BE2C (cell line): ENCODE data around the gene BNIPL.

Experiments used
- DNase-seq: peaks from one replicate; pipeline ENCODE4 v3.0.0-alpha.2; 2020
- H3K27me3 ChIP-seq: fragments of 250-450 bp; sonication (Bioruptor Pico); 2 replicates; pipeline ENCODE4 v1.5.1; 2020; ENCODE audit warnings: mild to moderate bottlenecking
- H3K36me3 ChIP-seq: fragments of 250-450 bp; sonication (Bioruptor Pico); 2 replicates; pipeline ENCODE4 v1.5.1; 2020; ENCODE audit warnings: mild to moderate bottlenecking
- H3K4me1 ChIP-seq: fragments of 250-450 bp; sonication (Bioruptor Pico); 2 replicates; pipeline ENCODE4 v1.5.1; 2020
- H3K4me3 ChIP-seq: 2 replicates; pipeline ENCODE4 v1.5.1; 2011; ENCODE audit warnings: low read depth, low read length
- H3K9me3 ChIP-seq: fragments of 250-450 bp; sonication (Bioruptor Pico); 2 replicates; pipeline ENCODE4 v1.5.1; 2020
- CTCF ChIP-seq: IDR thresholded peaks from 2 replicates; pipeline ENCODE4 v1.5.1; 2012; ENCODE audit warnings: mild to moderate bottlenecking, low read depth, low read length

BNIPL gene

DNA sequence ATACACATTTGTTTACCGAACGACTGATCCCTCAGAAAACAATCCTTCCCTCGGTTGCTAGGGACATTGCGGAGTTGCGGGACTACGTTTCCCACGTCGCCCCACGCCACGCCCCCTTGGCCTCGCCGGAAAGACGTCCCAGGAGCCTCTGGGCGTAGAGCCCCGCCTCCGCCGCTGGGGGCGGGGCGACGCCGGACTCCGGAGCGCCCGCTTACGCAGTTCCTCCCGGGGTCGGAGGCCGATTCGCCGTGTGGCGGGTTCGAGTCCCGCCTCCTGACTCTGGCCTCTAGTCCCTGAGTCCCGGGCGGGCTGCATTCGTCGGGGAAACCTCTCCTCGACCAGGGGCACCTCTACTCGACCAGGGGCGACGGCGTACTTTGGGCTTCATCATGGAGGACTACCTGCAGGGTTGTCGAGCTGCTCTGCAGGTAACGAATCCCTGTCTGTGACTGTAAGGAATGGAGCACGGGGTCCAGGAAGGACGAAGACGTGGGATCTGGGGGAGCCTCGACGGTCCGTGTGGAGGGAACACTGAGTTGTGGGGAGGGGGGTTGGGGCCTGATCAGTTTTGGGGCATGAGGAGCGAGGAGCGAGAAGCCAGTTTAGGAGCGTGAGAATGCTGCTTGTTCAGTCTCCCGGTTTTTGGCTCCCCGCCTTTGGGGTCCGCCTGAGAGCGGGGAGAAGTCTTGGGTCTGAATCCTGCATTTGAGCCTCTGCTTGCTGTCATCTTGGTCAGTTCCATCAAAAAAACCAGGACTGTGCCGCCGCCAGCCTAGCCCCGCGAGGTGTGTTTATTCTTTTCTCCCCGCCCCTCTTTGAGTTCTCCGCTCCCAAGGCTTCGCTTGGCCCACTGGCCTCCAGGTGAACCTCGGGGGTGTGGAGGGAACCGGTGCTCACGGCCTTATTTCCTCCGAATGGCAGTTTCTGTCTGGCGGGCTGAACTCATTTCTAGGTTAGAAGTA is 27.9 kb upstream of the BNIPL start, which contains the start of gene PRUNE1:
TSS of gene PRUNE1 (plus strand) at position 206 of the 962 bp plus-strand sequence. CDS start at position 390, 184 bp downstream.
- Histone ChIP-seq H3K36me3 (no peaks in the 10 kb centered on the region), H3K4me3 (peak within 1 kb of the TSS; percentile 83), H3K4me1 (no peaks in the 10 kb centered on the region; the same call in 1 of the 2 replicates), H3K9me3 (no peaks in the 10 kb centered on the region), H3K27me3 (no peaks in the 10 kb centered on the region)
- DNase-seq, result peak; percentile 99
- TF ChIP-seq CTCF, result no peak

- DNase-seq, result no peak
- Histone ChIP-seq H3K36me3 (no peaks in the 10 kb centered on the region), H3K9me3 (no peaks in the 10 kb centered on the region), H3K27me3 (no peaks in the 10 kb centered on the region), H3K4me3 (peak overlapping the region; percentile 83), H3K4me1 (no peaks in the 10 kb centered on the region; the same call in 1 of the 2 replicates)
- TF ChIP-seq CTCF, result no peak
These were observed 27.2 kb upstream of the BNIPL start for GRCh38 chr1:151009206-151009587.

DNA sequence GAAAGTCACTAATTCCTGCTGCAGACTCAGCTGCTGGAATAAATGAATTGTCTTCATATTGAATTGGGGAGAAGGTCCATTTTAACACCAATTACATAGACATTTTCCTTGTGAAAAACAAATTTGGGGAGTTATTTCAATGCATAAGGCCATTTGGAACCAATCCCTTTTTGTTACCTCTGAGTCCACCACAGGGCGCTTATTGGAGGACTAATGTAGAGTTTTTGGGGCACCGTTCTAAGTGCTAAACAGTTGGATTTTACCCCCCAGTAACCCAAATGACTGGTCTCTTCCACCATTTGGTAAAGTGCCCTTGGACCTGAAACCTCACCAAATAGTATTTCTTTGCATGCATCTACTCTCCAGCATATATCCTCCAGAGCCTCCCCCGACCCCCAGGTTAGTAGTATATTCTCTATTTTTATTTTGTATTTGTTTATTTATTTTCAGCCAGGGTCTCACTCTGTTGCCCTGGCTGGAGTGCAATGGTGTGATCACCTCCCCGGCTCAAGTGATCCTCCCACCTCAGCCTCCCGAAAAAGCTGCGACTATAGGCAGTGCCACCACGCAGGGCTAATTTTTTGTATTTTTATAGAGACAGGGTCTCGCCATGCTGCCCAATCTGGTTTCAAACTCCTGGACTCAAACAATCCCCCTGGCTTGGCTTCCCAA is 26.6 kb upstream of the BNIPL start:
- Histone ChIP-seq H3K9me3 (no peaks in the 10 kb centered on the region), H3K36me3 (no peaks in the 10 kb centered on the region), H3K4me3 (no peak overlapping the region), H3K4me1 (no peaks in the 10 kb centered on the region; the same call in 1 of the 2 replicates), H3K27me3 (no peaks in the 10 kb centered on the region)
- no peak for DNase-seq
- no peak for TF ChIP-seq CTCF

- H3K27me3 ChIP-seq, result no peaks in the 10 kb centered on the region
These were observed 26.1 kb upstream of the BNIPL start for GRCh38 chr1:151010346-151010726.

GRCh38 chr1:151011154-151011850 is 25.1 kb upstream of the BNIPL start:
- H3K4me3 ChIP-seq, result no peak overlapping the region
- no peaks in the 10 kb centered on the region; the same call in 1 of the 2 replicates for H3K4me1 ChIP-seq
- TF ChIP-seq CTCF, result no peak
- no peaks in the 10 kb centered on the region for H3K9me3 ChIP-seq
- no peaks in the 10 kb centered on the region for H3K27me3 ChIP-seq
- H3K36me3 ChIP-seq, result no peaks in the 10 kb centered on the region
- DNase-seq, result no peak

More at GRCh38 chr1:151010346-151010726, 26.1 kb upstream of the BNIPL start:
- DNase-seq, result no peak
- no peak for TF ChIP-seq CTCF
- Histone ChIP-seq H3K4me3 (no peak overlapping the region), H3K4me1 (no peaks in the 10 kb centered on the region; the same call in 1 of the 2 replicates), H3K36me3 (no peaks in the 10 kb centered on the region), H3K9me3 (no peaks in the 10 kb centered on the region)
